CD4-positive, alpha-beta T cell treated with Interleukin-4 for 4 hours (primary cell): ENCODE measurements around the gene EIF2A.
"Not testable (repeated sequence)": the region's sequence is repeated elsewhere in the genome, so short reads cannot be mapped to it uniquely, and the experiment has no call there.

Source experiments
- DNase-seq: peaks from one replicate; pipeline ENCODE4 v3.0.0-alpha.2; 2020

The EIF2A gene

GRCh38 chr3:150546226-150547044, at the start of gene EIF2A, which contains the start of gene SERP1:
EIF2A (plus strand) TSS chr3:150546787; CDS start chr3:150546803, 16 bp downstream.
SERP1 (minus strand) TSS chr3:150546496; CDS start chr3:150546135, 361 bp downstream.
- DNase-seq, result peak; percentile 99

GRCh38 chr3:150497956-150498355, 48.6 kb upstream of the EIF2A start:
- DNase-seq, result no peak

- DNase-seq, result not testable (repeated sequence)
Observed at GRCh38 chr3:150500960-150501359, 45.6 kb upstream of the EIF2A start.

DNA sequence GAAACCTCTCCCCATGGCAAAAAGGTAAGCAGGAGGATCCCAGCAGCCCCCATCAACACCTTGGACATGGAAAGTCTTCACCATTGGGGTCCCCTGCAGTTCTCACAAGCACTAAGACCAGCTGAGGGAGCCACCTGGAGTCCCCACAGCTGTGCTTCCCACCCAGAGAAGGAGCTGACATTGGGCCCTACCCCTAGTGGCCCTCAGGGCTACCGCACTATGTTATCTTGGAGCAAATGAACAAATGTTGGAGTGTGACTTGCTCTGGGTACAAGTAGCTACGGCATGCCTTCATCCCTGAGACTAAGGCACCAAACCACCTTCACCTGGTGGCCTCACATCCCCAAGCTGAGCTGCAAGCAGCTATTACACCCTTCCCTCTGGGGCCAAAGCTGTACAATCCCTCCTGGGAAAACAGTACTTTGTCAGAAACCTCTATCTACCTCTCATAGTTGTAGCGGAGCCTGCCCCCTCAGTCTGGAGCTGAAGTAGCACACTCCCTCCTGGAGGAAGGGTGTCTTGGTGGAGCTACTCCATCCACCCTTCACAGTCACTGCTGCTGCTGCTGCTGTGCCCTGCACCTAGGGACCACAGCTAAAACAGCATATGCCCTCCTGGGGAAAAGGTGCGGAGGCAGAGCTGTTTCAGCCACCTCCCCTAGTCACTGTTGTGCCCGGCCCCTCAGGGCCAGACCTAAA, 43.0 kb upstream of the EIF2A start:
- DNase-seq, result no peak

- no peak for DNase-seq
Observed at GRCh38 chr3:150504483-150504882, 42.1 kb upstream of the EIF2A start.

GRCh38 chr3:150508401-150508800, 38.2 kb upstream of the EIF2A start:
- no peak for DNase-seq

GRCh38 chr3:150509780-150510179, 36.8 kb upstream of the EIF2A start:
- no peak for DNase-seq

GRCh38 chr3:150511122-150511821, 35.3 kb upstream of the EIF2A start:
- DNase-seq, result no peak

DNA sequence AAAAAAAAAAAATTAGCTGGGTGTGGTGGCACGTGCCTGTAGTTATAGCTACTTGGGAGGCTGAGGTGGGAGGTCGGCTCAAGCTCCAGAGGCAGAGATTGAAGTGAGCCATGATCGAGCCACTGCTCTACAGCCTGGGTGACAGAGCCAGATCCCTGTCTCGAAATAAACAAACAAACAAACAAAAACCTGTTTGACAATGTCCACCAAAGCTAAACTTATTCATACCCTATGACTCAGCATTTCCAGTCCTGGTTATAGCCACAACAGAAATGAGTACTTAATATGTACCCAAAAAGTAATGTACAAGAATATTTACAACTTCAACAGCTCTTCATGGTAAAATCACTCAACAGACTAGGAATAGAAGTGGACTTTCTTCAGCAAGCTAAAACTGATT, 31.4 kb upstream of the EIF2A start:
- no peak for DNase-seq

GRCh38 chr3:150519026-150519425, 27.6 kb upstream of the EIF2A start:
- DNase-seq, result no peak

GRCh38 chr3:150520408-150520807, 26.2 kb upstream of the EIF2A start:
- no peak for DNase-seq

DNA sequence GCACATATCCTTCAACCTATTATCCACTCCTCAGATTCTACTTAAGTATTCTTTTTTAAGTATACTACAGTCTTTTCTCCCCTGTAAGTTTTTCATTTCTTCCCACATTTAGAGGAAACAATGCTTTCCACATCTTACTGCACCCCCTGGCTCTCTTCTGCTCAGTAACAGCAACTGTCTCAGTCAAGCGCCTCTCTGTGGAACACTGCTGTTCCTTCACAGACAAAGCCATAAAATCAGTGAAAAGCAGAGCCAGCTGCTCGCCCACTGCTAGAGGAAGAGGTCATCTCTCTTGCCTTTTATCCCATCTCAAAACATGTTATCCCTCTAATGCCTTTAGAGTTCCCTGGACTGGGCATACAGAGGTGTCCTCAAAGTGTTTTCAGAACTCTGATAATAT, 25.1 kb upstream of the EIF2A start:
- no peak for DNase-seq

DNA sequence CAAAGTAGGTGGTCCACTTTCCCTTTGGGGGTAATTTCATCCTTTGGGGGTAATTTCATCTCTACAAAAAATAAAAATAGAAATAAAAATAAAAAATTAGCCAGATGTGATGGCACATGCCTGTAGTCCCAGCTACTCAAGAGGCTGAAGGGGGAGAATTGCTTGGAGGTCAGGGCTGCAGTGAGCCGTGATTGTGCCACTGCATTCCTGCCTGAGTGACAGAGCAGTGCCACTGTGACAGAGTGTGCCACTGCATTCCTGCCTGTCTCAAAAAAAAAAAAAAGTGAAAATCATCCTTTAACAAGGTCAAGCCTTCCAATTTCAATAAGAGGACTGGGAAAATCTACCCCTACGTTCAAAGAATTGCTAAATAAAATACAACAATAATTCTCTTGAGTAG, 23.0 kb upstream of the EIF2A start:
- no peak for DNase-seq

DNA sequence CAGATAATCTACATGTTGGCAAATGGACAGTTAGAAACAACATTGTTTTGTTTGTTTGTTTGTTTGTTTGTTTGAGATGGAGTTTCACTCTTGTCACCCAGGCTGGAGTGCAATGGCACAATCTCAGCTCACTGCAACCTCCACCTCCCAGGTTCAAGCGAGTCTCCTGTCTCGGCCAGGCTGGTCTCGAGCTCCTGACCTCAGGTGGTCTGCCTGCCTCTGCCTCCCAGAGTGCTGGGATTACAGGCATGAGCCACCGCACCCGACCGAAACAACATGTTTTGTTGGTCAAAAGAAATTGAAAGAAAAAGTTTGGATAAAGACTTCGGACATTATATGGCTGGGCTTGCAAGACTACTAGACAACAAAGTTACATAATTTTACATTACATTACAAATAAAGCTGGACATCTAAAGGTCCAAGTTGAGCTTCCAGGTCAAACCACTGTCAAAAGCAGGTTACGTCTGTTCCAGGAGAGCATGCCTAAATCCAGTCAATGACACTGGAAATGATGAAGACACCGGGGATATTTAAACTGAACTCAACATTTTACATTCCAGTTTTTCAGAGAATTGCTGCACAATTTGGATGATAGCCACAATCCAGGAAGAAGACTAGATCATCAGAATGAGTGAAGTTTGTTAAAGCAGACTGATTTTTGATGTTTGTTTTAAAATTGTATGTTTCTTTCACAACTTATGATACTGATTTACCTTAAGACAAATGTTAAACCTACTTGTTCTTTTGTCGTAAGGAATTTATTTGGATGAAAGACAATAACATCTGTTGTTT, 18.9 kb upstream of the EIF2A start:
- DNase-seq, result no peak

DNA sequence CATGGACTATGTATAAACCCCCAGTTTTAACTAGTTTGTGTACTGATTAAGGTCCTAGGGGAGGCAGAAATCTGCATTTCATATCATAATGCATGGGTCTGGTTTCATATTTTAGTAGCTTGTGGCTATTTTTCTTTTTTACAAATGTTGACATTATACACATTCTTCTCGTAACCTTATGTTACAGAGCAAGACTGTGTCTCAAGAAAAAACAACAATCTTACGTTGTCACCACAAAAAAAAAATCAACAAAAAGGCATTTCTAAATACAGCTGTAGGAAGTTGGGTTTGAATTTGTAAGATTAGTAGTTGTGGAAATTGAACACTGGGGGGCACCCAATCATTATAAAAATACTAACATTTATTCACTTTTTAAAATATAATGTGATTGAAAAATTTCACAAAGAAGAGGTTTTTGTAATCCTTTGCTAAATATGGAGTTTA, 18.2 kb upstream of the EIF2A start:
- peak; percentile 40 for DNase-seq

DNA sequence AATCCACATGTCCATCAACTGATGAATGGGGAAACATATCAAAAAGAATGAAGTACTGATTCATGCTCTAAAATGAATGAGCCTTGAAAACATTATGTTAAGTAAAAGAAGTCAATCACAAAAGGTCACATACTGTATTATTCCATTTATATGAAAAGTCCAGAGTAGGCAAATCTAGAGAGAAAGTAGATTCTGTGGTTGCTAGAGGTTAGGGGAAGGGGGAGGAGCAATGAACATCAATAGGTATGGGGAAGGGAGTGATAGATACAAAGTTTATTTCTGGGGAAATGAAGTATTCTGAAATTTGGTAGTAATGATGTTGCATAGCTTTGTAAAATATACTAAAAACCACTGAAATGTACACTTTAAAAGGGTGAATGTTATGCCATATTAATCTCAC, 14.8 kb upstream of the EIF2A start:
- DNase-seq, result no peak

DNA sequence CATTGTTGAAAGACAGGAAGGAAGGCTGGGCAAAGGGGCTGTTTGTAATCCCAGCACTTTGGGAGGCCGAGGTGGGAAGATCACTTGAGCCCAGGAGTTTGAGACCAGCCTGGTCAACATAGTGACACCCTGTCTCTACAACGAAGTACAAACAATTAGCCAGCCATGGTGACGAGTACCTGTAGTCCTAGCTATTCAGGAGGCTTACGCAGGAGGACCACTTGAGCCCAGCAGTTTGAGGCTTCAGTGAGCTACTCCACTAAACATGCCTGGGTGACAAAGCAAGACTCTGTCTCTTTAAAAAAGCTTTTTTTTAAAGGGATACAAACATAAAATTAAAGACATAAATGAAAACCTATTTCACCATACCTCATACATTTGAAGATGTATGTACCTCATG, 11.4 kb upstream of the EIF2A start:
- DNase-seq, result no peak

DNA sequence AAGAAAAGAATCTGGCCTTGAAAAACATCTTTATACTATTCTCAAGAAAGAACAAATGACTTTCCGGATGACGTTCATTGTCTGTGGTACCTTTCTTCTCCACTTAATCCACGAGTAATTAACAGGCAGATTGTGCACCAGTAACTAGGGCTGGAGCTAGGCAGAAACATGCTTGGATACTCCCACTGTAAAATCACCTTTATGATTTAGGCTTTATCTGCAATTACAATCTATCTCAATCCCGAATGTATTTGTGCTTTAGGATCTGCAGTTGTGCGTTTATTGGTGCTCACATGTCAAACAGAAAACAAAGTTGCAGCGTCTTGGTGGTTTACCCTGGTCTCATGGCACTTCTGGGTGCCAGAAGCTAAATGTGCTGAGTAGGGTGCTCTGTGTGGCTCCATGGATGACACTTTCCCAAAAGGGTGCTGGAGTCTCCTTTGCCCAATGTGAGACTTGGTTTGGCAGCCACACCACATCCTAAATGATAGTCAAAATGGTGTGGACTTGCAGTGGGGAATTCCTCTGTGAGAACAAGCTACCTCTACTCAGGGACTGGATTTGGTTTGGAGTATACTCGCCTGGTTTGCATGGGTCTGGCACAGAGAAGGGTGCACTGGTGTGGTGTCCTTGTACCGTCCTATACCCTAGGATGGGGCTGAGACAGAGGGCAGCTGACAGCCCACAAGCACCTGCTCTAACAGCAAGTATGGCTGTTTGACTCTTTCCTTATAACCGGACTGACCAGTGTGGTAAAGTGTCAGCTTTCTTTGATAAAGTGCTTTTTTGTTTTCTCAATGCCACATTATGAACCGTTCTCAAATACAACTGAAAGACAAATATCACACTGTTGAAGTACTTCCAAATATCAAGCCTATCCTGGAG, 8.0 kb upstream of the EIF2A start:
- DNase-seq, result no peak

DNA sequence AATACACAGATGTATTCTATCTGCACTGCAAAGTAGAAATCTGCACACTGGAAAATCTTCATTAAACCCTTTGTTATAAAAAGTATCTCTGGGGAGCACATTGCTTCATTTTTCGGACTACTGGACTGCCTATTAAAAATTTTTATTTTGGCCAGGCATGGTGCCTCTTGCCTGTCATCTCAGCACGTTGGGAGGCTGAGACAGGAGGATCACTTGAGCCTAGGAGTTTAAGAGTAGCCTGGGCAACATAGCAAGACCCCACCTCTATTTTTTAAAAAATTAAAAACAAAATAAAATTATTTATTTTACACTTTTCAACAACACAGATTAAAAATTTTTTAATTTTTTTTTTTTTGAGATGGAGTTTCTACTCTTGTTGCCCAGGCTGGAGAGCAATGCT, 6.3 kb upstream of the EIF2A start:
- no peak for DNase-seq

GRCh38 chr3:150540991-150541390, 5.6 kb upstream of the EIF2A start:
- no peak for DNase-seq

DNA sequence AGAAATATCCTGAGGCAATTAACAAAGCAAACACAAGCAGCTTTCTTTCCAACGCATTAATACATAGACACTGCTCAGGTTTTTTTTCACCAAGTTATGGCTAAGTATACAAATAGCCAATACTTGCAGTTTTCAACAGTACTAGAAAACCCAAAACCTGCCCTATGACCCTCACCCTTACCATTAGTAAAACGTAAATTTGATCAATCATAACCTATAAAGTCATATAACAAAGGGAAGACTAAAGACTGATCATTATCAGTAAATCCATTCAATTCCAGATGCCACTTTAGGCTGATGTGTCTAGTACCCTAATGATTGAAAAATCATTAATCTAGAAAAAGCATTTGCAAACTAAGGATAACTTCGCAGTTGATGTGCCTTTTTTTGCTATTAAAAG, 3.5 kb upstream of the EIF2A start:
- no peak for DNase-seq

DNA sequence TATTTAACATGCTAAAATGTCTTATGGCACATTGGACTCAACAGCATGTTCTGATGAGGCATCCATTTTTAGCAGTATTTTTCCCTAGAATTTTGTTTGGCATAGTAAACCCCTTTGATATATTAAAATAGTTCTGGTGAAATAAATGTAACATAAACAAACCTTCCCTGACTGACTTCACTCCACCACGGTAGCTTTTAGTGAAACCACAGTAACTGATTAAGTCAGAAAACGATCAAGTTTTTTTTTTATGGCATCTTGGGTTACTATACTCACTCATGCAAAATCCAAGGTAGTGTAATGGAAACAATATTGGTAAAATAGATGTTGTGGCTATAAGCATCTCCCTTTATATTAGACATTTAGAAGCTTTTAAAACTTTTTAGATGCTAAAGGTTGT, 3.1 kb upstream of the EIF2A start:
- DNase-seq, result peak; percentile 35
